ENCODE data around the gene TUBB6.

The TUBB6 gene

DNA sequence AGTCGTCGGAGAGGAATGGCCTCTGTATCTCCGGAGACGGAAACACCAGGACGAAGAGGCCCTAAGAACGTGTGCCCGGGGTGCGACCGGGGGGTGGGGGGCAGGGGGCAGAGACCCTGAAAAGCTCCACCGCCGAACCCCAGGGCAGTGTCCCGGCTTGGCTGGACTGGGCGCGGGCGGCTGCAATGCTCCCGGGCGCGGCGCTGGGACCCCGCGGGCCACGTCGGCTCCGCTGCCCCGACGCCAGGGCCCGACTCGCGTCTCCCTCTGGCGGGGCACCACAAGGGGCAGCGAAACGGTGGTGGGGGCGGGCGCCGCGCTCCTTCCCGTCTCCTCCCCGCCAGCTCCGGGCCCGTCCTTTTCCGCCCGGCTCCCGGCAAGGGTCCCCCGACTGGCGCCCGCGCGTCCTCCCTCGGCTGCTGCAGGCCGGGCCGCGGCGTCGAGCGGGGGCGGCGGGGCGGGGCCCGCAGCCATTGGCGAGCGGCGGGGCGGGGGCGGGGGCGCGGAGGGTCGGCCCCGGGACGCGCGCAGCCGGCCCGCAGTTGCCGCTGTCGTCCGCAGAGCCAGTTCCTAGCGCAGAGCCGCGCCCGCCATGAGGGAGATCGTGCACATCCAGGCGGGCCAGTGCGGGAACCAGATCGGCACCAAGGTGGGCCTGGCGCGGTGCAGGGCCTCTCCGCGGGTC is at the start of gene TUBB6:
TUBB6 (plus strand) TSS at position 541 of the 685 bp plus-strand sequence; CDS start at position 593, 52 bp downstream.
- ATAC-seq (replicated peaks) (peak; percentile 73 to 81), DNase-seq (peak; percentile 55)
- Mint-ChIP-seq H3K27me3 (peaks cover 9 to 28% of the 10 kb centered on the region in 2 donors), H3K9me3 (no peaks in the 10 kb centered on the region), H3K36me3 (peaks cover 20 to 21% of the 10 kb centered on the region in 2 donors), H3K4me3 (peak within 1 kb of the TSS; percentile 86 to 87), H3K4me1 (peaks cover 17 to 31% of the 10 kb centered on the region in 2 donors), H3K27ac (peak within 1 kb of the TSS; percentile 87)

DNA sequence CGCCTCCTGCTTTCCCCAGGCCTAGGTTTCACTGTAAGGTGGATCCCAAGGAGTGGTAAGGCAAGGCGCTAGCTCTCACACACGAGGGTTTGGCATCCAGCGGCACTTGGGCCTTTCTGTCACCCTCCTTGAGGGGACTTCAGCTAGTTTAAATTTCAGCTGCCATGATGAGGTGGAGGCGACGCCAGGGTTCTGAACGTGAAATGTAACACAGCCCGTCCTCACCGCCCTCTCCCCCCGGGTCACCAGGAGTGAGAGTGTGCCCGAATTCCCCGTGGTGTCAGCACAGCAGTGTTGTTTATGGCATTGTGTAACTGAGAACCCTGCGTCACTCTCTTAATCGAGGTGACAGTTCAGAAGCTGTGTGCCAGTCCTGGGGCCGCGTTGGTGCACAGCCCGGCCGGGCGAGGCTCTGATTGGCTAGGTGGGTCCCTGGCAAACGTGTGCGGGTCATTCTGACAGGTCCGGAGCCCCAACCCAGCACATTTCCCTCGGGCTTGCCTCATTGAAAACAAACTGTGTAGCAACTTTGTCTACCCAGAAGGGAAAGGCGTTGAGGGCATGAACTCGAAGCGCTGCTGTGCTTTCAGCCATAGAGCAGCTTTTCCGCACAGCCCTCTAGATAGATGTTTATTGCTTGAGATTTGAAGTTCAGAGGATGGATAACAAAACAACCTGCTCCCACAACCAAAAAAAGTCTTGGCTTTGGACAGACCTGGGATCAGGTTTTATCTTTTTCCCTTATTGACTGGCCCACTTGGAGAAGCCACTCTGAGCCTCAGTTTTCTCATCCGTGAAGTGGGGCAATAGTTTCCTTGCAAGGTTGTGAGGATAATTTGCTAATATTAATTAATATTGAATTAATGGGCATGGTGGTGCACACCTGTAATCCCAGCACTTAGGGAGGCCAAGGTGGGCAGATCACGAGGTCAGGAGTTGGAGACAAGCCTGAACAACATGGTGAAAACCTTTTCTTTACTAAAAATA is 49.0 kb upstream of the TUBB6 start:
- no peak for ATAC-seq (replicated peaks)
- Mint-ChIP-seq H3K9me3 (no peaks in the 10 kb centered on the region), H3K27ac (no peak overlapping the region), H3K4me3 (no peak overlapping the region), H3K27me3 (peaks cover 36 to 45% of the 10 kb centered on the region in 2 donors), H3K36me3 (no peaks in the 10 kb centered on the region), H3K4me1 (peaks cover 0 to 7% of the 10 kb centered on the region in 2 donors)
- no peak for DNase-seq

DNA sequence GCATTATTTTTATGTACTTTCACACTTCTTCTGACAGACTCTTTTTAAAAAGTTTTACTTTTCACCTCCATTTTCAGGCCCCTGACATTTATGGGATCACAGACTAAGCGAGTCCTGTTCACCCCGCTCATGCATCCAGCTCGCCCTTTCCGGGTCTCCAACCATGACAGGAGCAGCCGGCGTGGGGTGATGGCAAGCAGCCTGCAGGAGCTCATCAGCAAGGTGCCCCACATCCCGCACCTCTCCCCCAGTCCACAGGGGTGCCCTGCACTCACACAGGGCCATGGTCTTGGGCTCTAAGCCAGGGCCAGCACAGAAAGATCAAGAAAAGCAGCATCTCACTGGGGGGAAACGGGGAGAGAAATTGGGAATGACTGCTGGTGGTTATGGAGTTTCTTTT is 45.3 kb upstream of the TUBB6 start:
- Mint-ChIP-seq H3K27ac (no peak overlapping the region), H3K9me3 (no peaks in the 10 kb centered on the region), H3K36me3 (no peaks in the 10 kb centered on the region), H3K4me3 (no peak overlapping the region), H3K27me3 (peaks cover 7 to 19% of the 10 kb centered on the region in 2 donors), H3K4me1 (no peaks in the 10 kb centered on the region)
- ATAC-seq (replicated peaks) (no peak), DNase-seq (no peak)

DNA sequence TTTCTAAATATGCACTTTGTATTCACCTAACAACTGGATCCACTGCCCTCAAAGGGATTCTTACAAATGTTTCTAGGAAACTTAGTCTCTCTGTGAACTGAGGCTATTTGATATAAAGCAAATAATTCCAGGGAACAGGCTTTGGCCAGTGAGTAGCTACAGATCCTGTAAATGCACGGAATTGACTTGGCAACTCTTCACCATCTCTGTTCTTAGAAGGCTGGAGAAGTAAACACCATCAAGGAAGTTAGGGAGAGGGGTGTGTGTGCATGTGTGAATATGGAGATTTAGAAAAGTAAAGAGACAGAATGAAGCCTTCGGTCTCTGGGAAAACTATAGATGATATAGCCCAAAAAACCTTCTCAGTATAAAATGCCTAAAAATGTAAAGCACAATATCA is 43.2 kb upstream of the TUBB6 start:
- no peaks in the 10 kb centered on the region for H3K9me3 Mint-ChIP-seq
- no peak overlapping the region for H3K4me3 Mint-ChIP-seq

DNA sequence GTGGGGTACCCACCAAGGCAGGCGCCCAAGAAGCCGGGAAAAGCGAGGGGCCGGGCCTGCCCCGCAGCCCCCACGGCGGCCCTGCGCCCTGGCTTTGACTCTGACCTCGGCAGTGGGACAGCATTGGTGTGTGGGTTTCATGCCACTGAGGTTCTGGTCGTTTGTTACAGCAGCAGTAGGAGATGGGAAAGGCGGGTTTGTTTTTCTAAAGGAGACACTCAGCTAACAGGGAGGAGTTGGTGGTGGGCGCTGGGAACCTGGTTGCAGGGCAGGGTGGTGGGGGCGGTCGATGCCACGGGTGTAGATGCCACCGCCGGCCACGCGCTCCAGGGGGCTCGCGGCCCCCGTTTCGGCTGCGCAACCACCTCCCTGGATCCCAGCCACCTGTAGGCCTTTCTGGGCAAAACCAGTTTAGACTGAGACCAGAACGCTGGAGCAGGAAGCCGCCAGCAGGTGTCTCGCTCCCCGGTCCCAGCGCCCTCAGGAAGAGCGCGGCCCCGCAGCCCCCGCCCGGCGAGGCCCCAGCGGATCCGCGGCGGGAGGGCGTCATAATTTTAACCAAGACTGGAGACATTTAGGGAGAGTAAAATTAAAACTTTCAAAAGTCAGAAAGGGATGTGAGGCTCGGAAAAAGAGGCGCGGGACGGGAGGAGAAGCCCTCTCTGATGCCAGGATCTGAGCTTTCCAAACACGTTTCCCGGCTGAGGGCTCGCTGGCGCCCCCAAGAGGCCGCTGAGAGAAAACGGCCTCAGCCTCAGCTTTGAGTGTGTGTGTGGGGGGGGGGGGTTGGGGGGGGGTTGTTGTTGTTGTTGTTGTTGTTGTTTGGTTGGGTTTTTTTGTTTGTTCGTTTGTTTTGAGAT is 36.4 kb upstream of the TUBB6 start:
- DNase-seq (peak; percentile 20), ATAC-seq (replicated peaks) (peak; percentile 85 to 88)
- Mint-ChIP-seq H3K9me3 (no peaks in the 10 kb centered on the region), H3K27ac (no peak overlapping the region), H3K36me3 (no peaks in the 10 kb centered on the region), H3K4me3 (peak overlapping the region; percentile 60 to 77), H3K27me3 (peaks cover 10 to 16% of the 10 kb centered on the region in 2 donors), H3K4me1 (peaks cover 2 to 6% of the 10 kb centered on the region in 2 donors)

More for the DNA sequence above, 43.2 kb upstream of the TUBB6 start:
- no peak overlapping the region for H3K27ac Mint-ChIP-seq
- H3K27me3 Mint-ChIP-seq: peaks cover 4 to 12% of the 10 kb centered on the region in 2 donors
- DNase-seq (no peak), ATAC-seq (replicated peaks) (no peak)
- no peaks in the 10 kb centered on the region for H3K36me3 Mint-ChIP-seq
- no peaks in the 10 kb centered on the region for H3K4me1 Mint-ChIP-seq

DNA sequence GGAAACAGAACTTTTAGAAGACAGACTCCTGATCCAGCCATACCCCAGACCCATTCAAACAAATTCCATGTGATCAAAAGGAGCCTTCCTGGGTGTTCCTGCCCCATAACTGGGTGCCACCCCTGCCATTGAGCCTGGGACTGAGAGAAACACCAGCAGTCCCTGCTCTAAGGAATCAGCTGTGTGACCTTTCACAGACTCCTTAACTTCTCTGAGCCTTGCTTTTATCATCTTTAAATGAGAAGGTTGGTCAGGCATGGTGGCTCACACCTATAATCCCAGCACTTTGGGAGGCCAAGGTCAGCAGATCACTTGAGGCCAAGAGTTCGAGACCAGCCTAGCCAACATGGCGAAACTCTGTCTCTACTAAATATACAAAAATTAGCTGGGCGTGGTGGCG is 33.2 kb upstream of the TUBB6 start:
- H3K36me3 Mint-ChIP-seq: no peaks in the 10 kb centered on the region
- H3K4me3 Mint-ChIP-seq: no peak overlapping the region
- ATAC-seq (replicated peaks) (no peak), DNase-seq (no peak)
- peaks cover 2 to 6% of the 10 kb centered on the region in 2 donors for H3K4me1 Mint-ChIP-seq
- no peak overlapping the region for H3K27ac Mint-ChIP-seq
- no peaks in the 10 kb centered on the region for H3K9me3 Mint-ChIP-seq
- H3K27me3 Mint-ChIP-seq: peaks cover 11 to 23% of the 10 kb centered on the region in 2 donors

DNA sequence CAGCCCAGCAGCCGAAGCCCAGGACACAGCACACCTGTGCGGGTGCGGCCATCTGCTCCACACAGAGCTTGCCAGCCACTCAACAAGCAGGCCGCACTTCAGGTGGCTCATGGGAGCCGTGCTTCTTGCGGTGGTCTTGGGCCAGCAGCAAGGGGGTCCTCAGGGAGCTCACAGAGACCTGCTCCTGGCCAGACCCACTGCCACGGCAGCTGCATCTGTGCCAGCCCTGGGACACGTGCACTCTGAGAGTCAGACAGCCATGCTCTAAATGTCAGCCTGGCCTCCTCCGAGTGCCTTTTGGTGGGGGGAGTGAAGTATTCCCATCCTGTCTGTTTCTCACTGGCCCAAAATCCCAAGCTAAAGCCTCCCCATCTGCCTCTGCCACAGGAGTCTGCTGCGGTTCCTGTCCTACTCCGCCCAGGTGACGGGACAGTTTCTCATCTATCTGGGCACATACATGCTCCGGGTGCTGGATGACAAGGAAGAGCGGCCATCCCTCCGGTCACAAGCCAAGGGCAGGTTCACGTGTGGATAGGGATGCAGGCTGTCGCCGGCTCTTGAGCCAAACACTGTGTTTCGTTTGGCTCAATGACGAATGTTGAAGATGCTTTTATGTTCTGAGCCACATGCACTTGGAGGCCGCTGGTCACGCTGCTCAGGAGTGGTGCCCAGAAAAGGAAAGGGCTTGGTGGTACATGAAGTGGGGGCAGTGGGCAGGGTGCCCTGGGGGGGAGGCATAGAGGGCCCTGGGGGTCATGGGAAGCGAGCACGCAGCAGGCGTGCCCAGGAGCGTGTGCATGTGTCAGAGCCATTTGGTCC is 31.1 kb upstream of the TUBB6 start:
- no peaks in the 10 kb centered on the region for H3K9me3 Mint-ChIP-seq
- DNase-seq (no peak), ATAC-seq (replicated peaks) (no peak)
- no peak overlapping the region for H3K4me3 Mint-ChIP-seq
- H3K27ac Mint-ChIP-seq: no peak overlapping the region
- H3K36me3 Mint-ChIP-seq: no peaks in the 10 kb centered on the region
- H3K4me1 Mint-ChIP-seq: no peaks in the 10 kb centered on the region
- peaks cover 11 to 20% of the 10 kb centered on the region in 2 donors for H3K27me3 Mint-ChIP-seq

DNA sequence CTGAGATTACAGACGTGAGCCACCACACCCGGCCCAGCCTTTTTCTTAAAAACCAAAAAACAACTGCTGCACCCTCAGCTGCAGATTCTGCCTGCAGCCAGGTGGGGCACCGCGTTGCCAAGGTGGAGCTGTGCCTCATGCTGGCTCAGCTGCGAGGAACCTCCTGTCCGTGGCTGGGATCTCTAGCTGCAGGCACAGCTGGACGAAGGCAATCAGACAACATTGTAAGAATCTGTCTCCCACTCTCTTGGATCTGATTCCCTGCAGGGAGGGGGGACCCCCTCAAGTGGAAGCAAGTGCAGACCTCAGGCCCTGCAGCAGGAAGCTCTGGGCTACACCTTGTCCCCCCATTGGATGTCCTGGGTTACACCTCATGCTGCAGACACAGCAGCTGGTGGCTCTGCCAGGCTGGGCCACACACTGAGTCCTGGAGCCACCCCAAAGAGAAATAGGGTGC is 29.8 kb upstream of the TUBB6 start:
- Mint-ChIP-seq H3K9me3 (no peaks in the 10 kb centered on the region), H3K36me3 (no peaks in the 10 kb centered on the region), H3K4me1 (peaks cover 0 to 1% of the 10 kb centered on the region in 2 donors), H3K4me3 (no peak overlapping the region), H3K27ac (no peak overlapping the region), H3K27me3 (peaks cover 11 to 20% of the 10 kb centered on the region in 2 donors)
- ATAC-seq (replicated peaks): peak; percentile 27 to 34
- DNase-seq: no peak

DNA sequence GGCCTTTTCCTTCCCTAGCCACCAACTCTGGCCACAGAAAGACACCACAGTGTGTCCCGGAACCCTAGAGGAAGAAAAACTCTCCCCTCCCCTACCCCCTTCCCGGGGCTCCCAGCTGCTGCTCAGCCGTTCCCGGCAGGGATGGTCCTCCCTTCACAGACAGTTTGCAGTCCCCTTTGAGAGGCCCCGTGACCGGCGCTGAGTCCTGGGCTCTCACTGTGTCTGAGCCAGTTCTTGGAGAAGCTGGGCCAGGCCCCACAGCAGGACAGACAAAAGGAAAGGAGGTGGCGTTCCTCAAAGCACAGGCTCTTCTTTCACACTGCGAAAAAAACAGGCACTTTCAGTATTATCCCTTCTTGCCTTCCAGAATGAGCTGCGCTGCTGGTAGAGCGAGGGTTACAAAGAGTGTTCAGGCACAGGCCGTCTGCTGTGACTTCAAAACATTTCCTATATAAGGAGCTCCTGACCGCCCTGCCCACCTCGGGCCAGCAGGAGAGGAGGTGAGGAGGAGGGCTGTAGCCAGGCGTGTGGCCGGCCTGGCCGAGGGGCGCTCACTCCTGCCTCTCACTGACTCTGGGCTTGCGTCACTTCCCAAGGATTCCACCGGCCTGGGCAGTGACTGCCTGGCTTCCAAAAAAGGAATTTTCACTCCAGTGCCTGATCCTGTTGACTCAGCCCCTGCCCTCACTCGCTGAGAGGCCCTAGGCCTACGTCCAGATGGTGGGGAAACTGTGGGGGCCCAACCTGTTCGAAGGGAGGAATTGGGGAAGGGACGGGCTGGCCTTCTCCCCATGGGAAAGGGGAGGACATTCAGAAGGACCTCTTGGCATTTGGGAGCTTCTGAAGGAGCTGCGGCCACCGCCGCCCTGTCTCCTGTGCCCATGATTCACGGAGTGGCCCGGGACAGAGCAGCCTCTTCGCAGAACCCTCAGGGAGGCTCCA is 29.0 kb upstream of the TUBB6 start:
- no peak overlapping the region for H3K4me3 Mint-ChIP-seq
- H3K36me3 Mint-ChIP-seq: no peaks in the 10 kb centered on the region
- DNase-seq (no peak), ATAC-seq (replicated peaks) (no peak)
- H3K9me3 Mint-ChIP-seq: no peaks in the 10 kb centered on the region
- H3K27me3 Mint-ChIP-seq: peaks cover 6 to 16% of the 10 kb centered on the region in 2 donors
- no peak overlapping the region for H3K27ac Mint-ChIP-seq
- peaks cover 0 to 1% of the 10 kb centered on the region in 2 donors for H3K4me1 Mint-ChIP-seq

DNA sequence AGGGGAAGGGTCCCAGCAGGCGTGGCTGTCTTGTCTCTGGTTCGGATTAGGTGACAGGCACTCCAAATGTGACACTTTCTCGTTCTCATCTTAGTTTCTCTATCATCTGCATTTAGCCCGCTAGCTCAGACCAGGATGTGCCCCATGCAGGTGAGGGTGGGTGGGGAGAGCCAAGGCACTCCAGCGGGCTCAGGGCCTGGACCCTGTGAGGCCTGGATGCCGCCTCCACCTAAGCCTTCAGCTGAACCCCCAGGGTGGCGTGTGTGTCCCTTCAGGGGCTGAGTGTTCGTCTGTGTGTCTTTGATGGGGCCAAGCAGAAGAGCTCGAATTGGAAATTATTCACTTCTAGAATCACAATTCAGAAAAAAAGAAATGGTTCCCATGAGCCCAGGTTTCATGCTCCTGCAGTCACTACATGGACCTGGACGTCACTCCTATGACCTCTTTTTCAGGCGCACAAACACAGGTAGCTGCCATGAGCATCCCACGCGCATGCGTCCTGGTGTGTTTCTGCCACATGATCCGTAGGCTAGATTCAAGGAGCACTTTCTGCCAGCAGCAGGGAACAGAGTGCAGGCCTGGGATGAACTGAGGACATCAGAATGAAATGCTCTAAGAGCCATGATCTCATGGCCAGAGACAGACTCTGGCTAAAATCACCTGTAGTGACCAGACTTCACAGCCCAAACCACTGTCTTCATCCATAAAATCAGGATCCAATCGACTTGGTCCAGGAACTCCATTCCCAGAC is 28.1 kb upstream of the TUBB6 start:
- peaks cover 0 to 1% of the 10 kb centered on the region in 2 donors for H3K4me1 Mint-ChIP-seq
- H3K27me3 Mint-ChIP-seq: peaks cover 11 to 16% of the 10 kb centered on the region in 2 donors
- no peaks in the 10 kb centered on the region for H3K36me3 Mint-ChIP-seq
- DNase-seq: no peak
- no peaks in the 10 kb centered on the region for H3K9me3 Mint-ChIP-seq
- ATAC-seq (replicated peaks): no peak
- H3K4me3 Mint-ChIP-seq: no peak overlapping the region
- no peak overlapping the region for H3K27ac Mint-ChIP-seq

DNA sequence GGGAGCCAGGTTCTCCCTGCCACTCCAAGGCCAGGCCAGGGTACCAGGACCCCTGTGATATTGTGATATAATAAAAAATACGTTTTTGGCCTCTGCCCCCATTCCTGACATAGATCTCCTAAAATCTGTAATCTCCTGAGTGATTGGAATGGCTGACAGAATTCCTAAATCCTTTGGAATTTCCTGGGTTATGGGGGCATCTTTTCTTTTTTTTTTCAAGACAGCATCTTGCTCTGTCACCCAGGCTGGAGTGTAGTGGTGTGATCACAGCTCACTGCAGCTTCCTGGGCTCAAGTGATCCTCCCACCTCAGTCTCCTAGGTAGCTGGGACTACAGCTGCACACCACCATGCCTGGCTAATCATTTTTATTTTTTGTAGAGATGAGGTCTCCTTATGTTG is 26.2 kb upstream of the TUBB6 start:
- H3K27ac Mint-ChIP-seq: no peak overlapping the region
- no peaks in the 10 kb centered on the region for H3K36me3 Mint-ChIP-seq
- H3K4me1 Mint-ChIP-seq: peaks cover 0 to 1% of the 10 kb centered on the region in 2 donors
- H3K4me3 Mint-ChIP-seq: no peak overlapping the region
- no peaks in the 10 kb centered on the region for H3K9me3 Mint-ChIP-seq
- H3K27me3 Mint-ChIP-seq: peaks cover 15 to 19% of the 10 kb centered on the region in 2 donors
- DNase-seq: no peak
- ATAC-seq (replicated peaks): no peak

All from stimulated activated naive B cell treated with anti-CD40 and anti-IgM and Interleukin-4, amounts not matched to agents 10 μg/mL and 1 μg/mL and 100 μg/mL, for 72 hours (primary cell).